B cell (primary cell): ENCODE results near the gene PC.

Experiments
- CTCF ChIP-seq: fragments of 200-600 bp; IDR thresholded peaks from one replicate; pipeline ENCODE4 v1.8.0; 2022; ENCODE audit warnings: antibody characterized with exemption, mild to moderate bottlenecking
- EZH2 ChIP-seq: IDR thresholded peaks from 2 replicates; pipeline ENCODE4 v1.6.1; 2012; ENCODE audit warnings: borderline replicate concordance, low read depth, mild to moderate bottlenecking, moderate library complexity, low read length; ENCODE audit not compliant: insufficient read depth, poor library complexity, severe bottlenecking

- no peak for TF ChIP-seq EZH2
- no peak for TF ChIP-seq CTCF
Measured at GRCh38 chr11:66950112-66950535, 8.1 kb downstream of the PC start.
